Measurements from ENCODE around the gene MX2.

GRCh38 chr21:41367945-41368734 lies 6.3 kb downstream of the MX2 start:
- no peak for TF ChIP-seq EZH2 (IDR thresholded peaks at IDR 0.05; ENCODE audit: borderline replicate concordance, insufficient read depth, low read depth, low read length, poor library complexity, severe bottlenecking)
- no peak for TF ChIP-seq CTCF (IDR thresholded peaks at IDR 0.05)

Data from B cell (primary cell).